ENCODE results near the gene LRRC42.

LRRC42 gene

DNA sequence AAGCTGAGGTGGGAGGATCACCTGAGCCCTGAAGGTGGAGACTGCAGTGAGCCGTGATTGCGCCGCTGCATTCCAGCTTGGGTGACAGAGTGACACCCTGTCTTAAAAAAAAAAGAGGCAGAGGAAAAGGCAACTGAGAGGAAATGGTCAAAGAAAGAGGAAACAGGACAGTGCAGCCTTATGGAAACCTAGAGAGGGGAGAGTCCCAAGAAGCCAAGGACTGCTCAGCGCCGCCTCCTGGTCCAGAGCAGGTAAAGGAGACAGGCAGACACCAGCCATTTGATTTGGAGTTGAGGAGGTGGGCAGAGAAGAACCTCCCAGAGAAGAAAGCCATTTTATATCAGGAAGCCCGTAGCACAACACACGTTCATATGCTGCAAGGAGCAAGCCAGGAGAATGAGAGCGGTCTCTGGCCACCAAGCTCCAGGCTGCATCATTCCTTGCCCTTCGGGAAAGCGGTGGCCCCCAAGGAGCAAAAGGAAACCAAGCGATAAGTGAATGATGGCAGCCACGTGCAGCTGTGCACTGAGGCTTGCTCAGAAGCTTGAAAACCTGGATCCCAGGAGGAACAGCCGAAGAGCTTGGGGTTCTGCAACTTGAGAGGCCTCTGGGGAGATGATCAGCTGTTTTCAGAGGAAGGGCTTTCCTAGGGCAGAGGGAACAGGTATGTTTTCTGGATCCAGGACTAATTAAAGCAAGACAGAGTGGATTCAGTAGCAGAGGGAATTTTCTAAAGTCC is 33.7 kb downstream of the LRRC42 start:
- CTCF ChIA-PET, result interaction anchor here (0.6 to 0.7 kb wide), 2 partner anchors 24 to 38 kb away, joined by 3 to 4 read pairs; no protein-coding TSS in a partner anchor
- POLR2A ChIA-PET, result no interaction called here
- no peak overlapping the region for H3K27ac ChIP-seq (ENCODE audit: extremely low read depth, low read depth, low read length)
- no peaks in the 10 kb centered on the region for H3K9me3 ChIP-seq (ENCODE audit: control insufficient read depth, insufficient read depth, low read depth, low read length)
- no peaks in the 10 kb centered on the region for H3K36me3 ChIP-seq (ENCODE audit: control insufficient read depth in 2 of 2, insufficient read depth in 1 of 2, low read length in 2 of 2)
- TF ChIP-seq OSR2 (tag by site-specific recombination; IDR thresholded peaks at IDR 0.05), result no peak
- TF ChIP-seq, protein P1, sequence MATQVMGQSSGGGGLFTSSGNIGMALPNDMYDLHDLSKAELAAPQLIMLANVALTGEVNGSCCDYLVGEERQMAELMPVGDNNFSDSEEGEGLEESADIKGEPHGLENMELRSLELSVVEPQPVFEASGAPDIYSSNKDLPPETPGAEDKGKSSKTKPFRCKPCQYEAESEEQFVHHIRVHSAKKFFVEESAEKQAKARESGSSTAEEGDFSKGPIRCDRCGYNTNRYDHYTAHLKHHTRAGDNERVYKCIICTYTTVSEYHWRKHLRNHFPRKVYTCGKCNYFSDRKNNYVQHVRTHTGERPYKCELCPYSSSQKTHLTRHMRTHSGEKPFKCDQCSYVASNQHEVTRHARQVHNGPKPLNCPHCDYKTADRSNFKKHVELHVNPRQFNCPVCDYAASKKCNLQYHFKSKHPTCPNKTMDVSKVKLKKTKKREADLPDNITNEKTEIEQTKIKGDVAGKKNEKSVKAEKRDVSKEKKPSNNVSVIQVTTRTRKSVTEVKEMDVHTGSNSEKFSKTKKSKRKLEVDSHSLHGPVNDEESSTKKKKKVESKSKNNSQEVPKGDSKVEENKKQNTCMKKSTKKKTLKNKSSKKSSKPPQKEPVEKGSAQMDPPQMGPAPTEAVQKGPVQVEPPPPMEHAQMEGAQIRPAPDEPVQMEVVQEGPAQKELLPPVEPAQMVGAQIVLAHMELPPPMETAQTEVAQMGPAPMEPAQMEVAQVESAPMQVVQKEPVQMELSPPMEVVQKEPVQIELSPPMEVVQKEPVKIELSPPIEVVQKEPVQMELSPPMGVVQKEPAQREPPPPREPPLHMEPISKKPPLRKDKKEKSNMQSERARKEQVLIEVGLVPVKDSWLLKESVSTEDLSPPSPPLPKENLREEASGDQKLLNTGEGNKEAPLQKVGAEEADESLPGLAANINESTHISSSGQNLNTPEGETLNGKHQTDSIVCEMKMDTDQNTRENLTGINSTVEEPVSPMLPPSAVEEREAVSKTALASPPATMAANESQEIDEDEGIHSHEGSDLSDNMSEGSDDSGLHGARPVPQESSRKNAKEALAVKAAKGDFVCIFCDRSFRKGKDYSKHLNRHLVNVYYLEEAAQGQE (tag by site-specific recombination; IDR thresholded peaks at IDR 0.05), result no peak
- no peak for TF ChIP-seq ZSCAN30 (tag by site-specific recombination; IDR thresholded peaks at IDR 0.05)
- TF ChIP-seq ZNF654 (tag by site-specific recombination; IDR thresholded peaks at IDR 0.05; ENCODE audit: low read depth), result no peak
- TF ChIP-seq ZNF16 (tag by site-specific recombination; IDR thresholded peaks at IDR 0.05; ENCODE audit: low read depth), result no peak
- TF ChIP-seq, protein P2, sequence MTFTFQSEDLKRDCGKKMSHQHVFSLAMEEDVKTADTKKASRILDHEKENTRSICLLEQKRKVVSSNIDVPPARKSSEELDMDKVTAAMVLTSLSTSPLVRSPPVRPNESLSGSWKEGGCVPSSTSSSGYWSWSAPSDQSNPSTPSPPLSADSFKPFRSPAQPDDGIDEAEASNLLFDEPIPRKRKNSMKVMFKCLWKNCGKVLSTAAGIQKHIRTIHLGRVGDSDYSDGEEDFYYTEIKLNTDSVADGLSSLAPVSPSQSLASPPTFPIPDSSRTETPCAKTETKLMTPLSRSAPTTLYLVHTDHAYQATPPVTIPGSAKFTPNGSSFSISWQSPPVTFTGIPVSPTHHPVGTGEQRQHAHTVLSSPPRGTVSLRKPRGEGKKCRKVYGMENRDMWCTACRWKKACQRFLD (tag by site-specific recombination; IDR thresholded peaks at IDR 0.05), result no peak
- no peak for TF ChIP-seq ZNF555 (tag by site-specific recombination; conservative IDR thresholded peaks at IDR 0.05)
- TF ChIP-seq ZNF324 (tag by site-specific recombination; IDR thresholded peaks at IDR 0.05), result no peak
- no peak for TF ChIP-seq ZNF707 (tag by site-specific recombination; IDR thresholded peaks at IDR 0.05)
- no peak for TF ChIP-seq ZBTB1 (tag by site-specific recombination; IDR thresholded peaks at IDR 0.05)
- no peak for TF ChIP-seq ZNF529 (tag by site-specific recombination; IDR thresholded peaks at IDR 0.05; ENCODE audit: insufficient replicate concordance)
- TF ChIP-seq YY2 (tag by site-specific recombination; IDR thresholded peaks at IDR 0.05), result no peak
- TF ChIP-seq ZBTB20 (tag by site-specific recombination; IDR thresholded peaks at IDR 0.05), result no peak
- no peak for TF ChIP-seq ZNF433 (tag by site-specific recombination; IDR thresholded peaks at IDR 0.05; ENCODE audit: low read depth)
- no peak overlapping the region for H3K4me3 ChIP-seq (ENCODE audit: low read depth, low read length)
- no peaks in the 10 kb centered on the region for H3K4me1 ChIP-seq (ENCODE audit: control insufficient read depth, insufficient read depth, low read length)

DNA sequence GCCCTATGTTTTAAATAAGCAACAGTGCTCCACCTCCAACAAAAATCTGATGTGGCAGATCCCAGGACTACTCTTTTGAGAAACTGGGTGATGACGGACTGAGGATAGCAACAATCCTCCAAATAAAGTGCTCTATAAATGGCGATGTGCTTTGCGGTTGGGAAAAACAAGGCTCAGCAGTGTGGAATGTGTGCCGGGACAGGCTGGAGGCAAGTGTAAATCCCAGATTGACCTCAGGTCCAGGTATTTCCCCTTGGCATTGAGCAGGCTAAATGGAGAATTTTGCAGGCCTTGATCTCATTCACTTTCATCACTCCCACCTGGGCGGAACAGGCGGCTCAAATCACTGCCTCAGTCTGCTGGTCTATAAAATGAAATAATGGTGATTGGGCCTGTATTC is 35.1 kb downstream of the LRRC42 start:
- Histone ChIP-seq H3K9me3 (ENCODE audit: control insufficient read depth, insufficient read depth, low read depth, low read length) (no peaks in the 10 kb centered on the region), H3K36me3 (ENCODE audit: control insufficient read depth in 2 of 2, insufficient read depth in 1 of 2, low read length in 2 of 2) (no peaks in the 10 kb centered on the region), H3K27ac (ENCODE audit: extremely low read depth, low read depth, low read length) (no peak overlapping the region), H3K4me1 (ENCODE audit: control insufficient read depth, insufficient read depth, low read length) (no peaks in the 10 kb centered on the region), H3K4me3 (ENCODE audit: low read depth, low read length) (no peak overlapping the region)
- POLR2A ChIA-PET, result interaction anchor here (0.6 kb wide), 1 partner anchor 220 kb away, joined by 3 read pairs; no protein-coding TSS in a partner anchor
- TF ChIP-seq ZNF530 (tag by site-specific recombination; IDR thresholded peaks at IDR 0.05; ENCODE audit: low read depth) (no peak), ZNF654 (tag by site-specific recombination; IDR thresholded peaks at IDR 0.05; ENCODE audit: low read depth) (no peak)
- CTCF ChIA-PET, result no interaction called here

DNA sequence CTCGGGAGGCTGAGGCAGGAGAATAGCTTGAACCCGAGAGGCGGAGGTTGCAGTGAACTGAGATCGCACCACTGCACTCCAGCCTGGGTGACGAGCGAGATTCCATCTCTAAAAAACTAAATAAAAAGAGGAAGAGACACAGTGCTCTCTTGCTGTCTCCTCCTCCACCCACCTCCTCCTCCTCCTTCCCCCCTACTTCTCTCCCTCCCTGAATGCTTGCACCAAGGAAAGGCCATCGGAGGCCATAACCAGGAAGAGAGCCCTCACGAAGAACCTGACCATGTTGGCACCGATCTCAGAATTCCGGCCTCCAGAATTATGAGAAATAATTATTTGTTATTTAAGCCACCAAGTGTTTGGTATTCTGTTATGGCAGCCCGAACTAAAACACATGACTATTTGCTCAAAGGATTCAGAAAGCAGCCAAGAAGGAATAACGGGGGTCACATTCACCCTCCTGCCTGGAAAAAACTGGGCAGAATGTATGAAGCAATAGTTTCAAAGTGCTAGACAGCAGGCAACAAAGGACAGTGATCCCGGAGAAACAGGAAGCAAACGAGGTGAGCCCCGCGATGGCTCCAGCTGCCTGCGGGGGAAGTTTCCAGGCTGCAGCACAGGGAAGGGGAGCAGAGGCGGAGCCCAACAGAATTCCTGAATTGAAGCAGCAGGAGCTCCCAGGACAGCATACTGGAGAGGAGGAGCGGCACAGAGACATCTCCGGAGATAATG is 36.0 kb downstream of the LRRC42 start:
- H3K4me1 ChIP-seq (ENCODE audit: control insufficient read depth, insufficient read depth, low read length), result no peaks in the 10 kb centered on the region
- CTCF ChIA-PET, result interaction anchor here (0.7 to 1.2 kb wide), 4 partner anchors 10 to 101 kb away, joined by 3 to 5 read pairs (median 3); no protein-coding TSS in a partner anchor
- H3K36me3 ChIP-seq (ENCODE audit: control insufficient read depth in 2 of 2, insufficient read depth in 1 of 2, low read length in 2 of 2), result no peaks in the 10 kb centered on the region
- POLR2A ChIA-PET, result no interaction called here
- H3K27ac ChIP-seq (ENCODE audit: extremely low read depth, low read depth, low read length), result no peak overlapping the region; the same call in 1 of the 2 replicates
- H3K9me3 ChIP-seq (ENCODE audit: control insufficient read depth, insufficient read depth, low read depth, low read length), result no peaks in the 10 kb centered on the region
- H3K4me3 ChIP-seq (ENCODE audit: low read depth, low read length), result no peak overlapping the region
- TF ChIP-seq ZBTB8A (tag by site-specific recombination; IDR thresholded peaks at IDR 0.05) (no peak), ZNF610 (tag by site-specific recombination; IDR thresholded peaks at IDR 0.05; ENCODE audit: borderline replicate concordance) (peak; percentile 54; the same call in 1 of the 2 replicates), ZNF132 (tag by site-specific recombination; IDR thresholded peaks at IDR 0.05; ENCODE audit: borderline replicate concordance) (no peak), KLF10 (tag by site-specific recombination; IDR thresholded peaks at IDR 0.05) (no peak), HOXA7 (CRISPR knock-in tag; IDR thresholded peaks at IDR 0.05; ENCODE audit: borderline replicate concordance) (no peak), ZNF843 (tag by site-specific recombination; IDR thresholded peaks at IDR 0.05) (no peak)
- TF ChIP-seq, protein P3, sequence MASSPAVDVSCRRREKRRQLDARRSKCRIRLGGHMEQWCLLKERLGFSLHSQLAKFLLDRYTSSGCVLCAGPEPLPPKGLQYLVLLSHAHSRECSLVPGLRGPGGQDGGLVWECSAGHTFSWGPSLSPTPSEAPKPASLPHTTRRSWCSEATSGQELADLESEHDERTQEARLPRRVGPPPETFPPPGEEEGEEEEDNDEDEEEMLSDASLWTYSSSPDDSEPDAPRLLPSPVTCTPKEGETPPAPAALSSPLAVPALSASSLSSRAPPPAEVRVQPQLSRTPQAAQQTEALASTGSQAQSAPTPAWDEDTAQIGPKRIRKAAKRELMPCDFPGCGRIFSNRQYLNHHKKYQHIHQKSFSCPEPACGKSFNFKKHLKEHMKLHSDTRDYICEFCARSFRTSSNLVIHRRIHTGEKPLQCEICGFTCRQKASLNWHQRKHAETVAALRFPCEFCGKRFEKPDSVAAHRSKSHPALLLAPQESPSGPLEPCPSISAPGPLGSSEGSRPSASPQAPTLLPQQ (tag by site-specific recombination; IDR thresholded peaks at IDR 0.05), result no peak
- TF ChIP-seq, protein P4, sequence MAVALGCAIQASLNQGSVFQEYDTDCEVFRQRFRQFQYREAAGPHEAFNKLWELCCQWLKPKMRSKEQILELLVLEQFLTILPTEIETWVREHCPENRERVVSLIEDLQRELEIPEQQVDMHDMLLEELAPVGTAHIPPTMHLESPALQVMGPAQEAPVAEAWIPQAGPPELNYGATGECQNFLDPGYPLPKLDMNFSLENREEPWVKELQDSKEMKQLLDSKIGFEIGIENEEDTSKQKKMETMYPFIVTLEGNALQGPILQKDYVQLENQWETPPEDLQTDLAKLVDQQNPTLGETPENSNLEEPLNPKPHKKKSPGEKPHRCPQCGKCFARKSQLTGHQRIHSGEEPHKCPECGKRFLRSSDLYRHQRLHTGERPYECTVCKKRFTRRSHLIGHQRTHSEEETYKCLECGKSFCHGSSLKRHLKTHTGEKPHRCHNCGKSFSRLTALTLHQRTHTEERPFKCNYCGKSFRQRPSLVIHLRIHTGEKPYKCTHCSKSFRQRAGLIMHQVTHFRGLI (tag by site-specific recombination; IDR thresholded peaks at IDR 0.05), result peak; percentile 66
